Measurements from ENCODE around the gene SUMO3. TPM values are rescaled to one million over a fixed set of nuclear protein-coding genes. Genes with fewer than 3 reads are reported as not detected.

Gene SUMO3
- total RNA-seq, 2 experiments from 2014 or later = 98.8 to 102 TPM

GRCh38 chr21:44767834-44768831 is 49.7 kb downstream of the SUMO3 start:
- H3K27ac Mint-ChIP-seq = peak overlapping the region; percentile 49
- peaks cover 29% of the 10 kb centered on the region for H3K4me1 Mint-ChIP-seq (ENCODE audit: low read depth)
- no peaks in the 10 kb centered on the region for H3K9me3 Mint-ChIP-seq (ENCODE audit: insufficient read depth)
- ATAC-seq (no peak), DNase-seq (no peak)
- H3K36me3 Mint-ChIP-seq (ENCODE audit: low read depth) = peaks cover 29% of the 10 kb centered on the region
- H3K4me3 Mint-ChIP-seq = no peak overlapping the region
- ChIA-PET POLR2A (no interaction called here), CTCF (interaction anchor here (3.9 kb wide), 1 partner anchor 26 kb away, joined by 20 read pairs; no protein-coding TSS in a partner anchor)
- no peaks in the 10 kb centered on the region for H3K27me3 Mint-ChIP-seq (ENCODE audit: low read depth)

GRCh38 chr21:44766818-44767354 is 51.0 kb downstream of the SUMO3 start:
- ATAC-seq = no peak
- DNase-seq = no peak
- Mint-ChIP-seq H3K27ac (peak overlapping the region; percentile 92), H3K9me3 (ENCODE audit: insufficient read depth) (no peaks in the 10 kb centered on the region), H3K27me3 (ENCODE audit: low read depth) (no peaks in the 10 kb centered on the region), H3K36me3 (ENCODE audit: low read depth) (peaks cover 21% of the 10 kb centered on the region), H3K4me1 (ENCODE audit: low read depth) (peaks cover 29% of the 10 kb centered on the region), H3K4me3 (no peak overlapping the region)
- ChIA-PET CTCF (interaction anchor here (3.9 kb wide), 1 partner anchor 27 kb away, joined by 20 read pairs; no protein-coding TSS in a partner anchor), POLR2A (interaction anchor here (1.0 kb wide), 1 partner anchor 17 kb away, joined by 3 read pairs; no protein-coding TSS in a partner anchor)

GRCh38 chr21:44766014-44766817 is 51.6 kb downstream of the SUMO3 start:
- CTCF ChIA-PET = interaction anchor here (1.1 to 3.9 kb wide), 4 partner anchors 24 to 256 kb away, joined by 3 to 20 read pairs (median 6); no protein-coding TSS in a partner anchor
- no peak for DNase-seq
- Mint-ChIP-seq H3K27me3 (ENCODE audit: low read depth) (no peaks in the 10 kb centered on the region), H3K4me1 (ENCODE audit: low read depth) (peaks cover 29% of the 10 kb centered on the region), H3K9me3 (ENCODE audit: insufficient read depth) (no peaks in the 10 kb centered on the region), H3K4me3 (peak overlapping the region; percentile 63), H3K27ac (peak overlapping the region; percentile 92), H3K36me3 (ENCODE audit: low read depth) (peaks cover 18% of the 10 kb centered on the region)
- POLR2A ChIA-PET = interaction anchor here (1.0 kb wide), 1 partner anchor 18 kb away, joined by 3 read pairs; no protein-coding TSS in a partner anchor
- ATAC-seq = no peak

GRCh38 chr21:44765231-44766013 is 52.4 kb downstream of the SUMO3 start:
- Mint-ChIP-seq H3K4me1 (ENCODE audit: low read depth) (peaks cover 29% of the 10 kb centered on the region), H3K9me3 (ENCODE audit: insufficient read depth) (no peaks in the 10 kb centered on the region), H3K27me3 (ENCODE audit: low read depth) (no peaks in the 10 kb centered on the region), H3K4me3 (peak overlapping the region; percentile 63), H3K36me3 (ENCODE audit: low read depth) (peaks cover 12% of the 10 kb centered on the region), H3K27ac (peak overlapping the region; percentile 92)
- ATAC-seq = peak; percentile 87
- POLR2A ChIA-PET = no interaction called here
- CTCF ChIA-PET = interaction anchor here (0.7 to 3.9 kb wide), 7 partner anchors 9 to 255 kb away, joined by 3 to 20 read pairs (median 4); no protein-coding TSS in a partner anchor
- peak; percentile 75 for DNase-seq

- ATAC-seq = peak; percentile 27
These were observed 53.3 kb downstream of the SUMO3 start for GRCh38 chr21:44764319-44765230.

GRCh38 chr21:44763451-44764318 is 54.2 kb downstream of the SUMO3 start:
- H3K4me3 Mint-ChIP-seq = no peak overlapping the region
- H3K27me3 Mint-ChIP-seq (ENCODE audit: low read depth) = no peaks in the 10 kb centered on the region
- CTCF ChIA-PET = interaction anchor here (1.9 kb wide), 1 partner anchor 21 kb away, joined by 5 read pairs; no protein-coding TSS in a partner anchor
- H3K27ac Mint-ChIP-seq = no peak overlapping the region
- peaks cover 5% of the 10 kb centered on the region for H3K36me3 Mint-ChIP-seq (ENCODE audit: low read depth)
- no peaks in the 10 kb centered on the region for H3K9me3 Mint-ChIP-seq (ENCODE audit: insufficient read depth)
- no peak for DNase-seq
- POLR2A ChIA-PET = no interaction called here
- peaks cover 29% of the 10 kb centered on the region for H3K4me1 Mint-ChIP-seq (ENCODE audit: low read depth)
- ATAC-seq = no peak

More at GRCh38 chr21:44764319-44765230, 53.3 kb downstream of the SUMO3 start:
- Mint-ChIP-seq H3K27ac (peak overlapping the region; percentile 92), H3K4me1 (ENCODE audit: low read depth) (peaks cover 29% of the 10 kb centered on the region), H3K9me3 (ENCODE audit: insufficient read depth) (no peaks in the 10 kb centered on the region), H3K4me3 (no peak overlapping the region), H3K27me3 (ENCODE audit: low read depth) (no peaks in the 10 kb centered on the region), H3K36me3 (ENCODE audit: low read depth) (peaks cover 9% of the 10 kb centered on the region)
- no peak for DNase-seq
- ChIA-PET CTCF (interaction anchor here (0.7 to 3.9 kb wide), 7 partner anchors 10 to 254 kb away, joined by 3 to 20 read pairs (median 4); no protein-coding TSS in a partner anchor), POLR2A (no interaction called here)

- Mint-ChIP-seq H3K27me3 (ENCODE audit: low read depth) (no peaks in the 10 kb centered on the region), H3K4me3 (no peak overlapping the region), H3K4me1 (ENCODE audit: low read depth) (peaks cover 29% of the 10 kb centered on the region), H3K27ac (no peak overlapping the region), H3K36me3 (ENCODE audit: low read depth) (peaks cover 2% of the 10 kb centered on the region), H3K9me3 (ENCODE audit: insufficient read depth) (no peaks in the 10 kb centered on the region)
- DNase-seq = no peak
- no peak for ATAC-seq
- ChIA-PET CTCF (interaction anchor here (1.3 to 1.4 kb wide), 2 partner anchors 9 to 30 kb away, joined by 3 to 4 read pairs; no protein-coding TSS in a partner anchor), POLR2A (no interaction called here)
These were observed 54.8 kb downstream of the SUMO3 start for GRCh38 chr21:44763050-44763378.

- DNase-seq = no peak
- no peak overlapping the region for H3K27ac Mint-ChIP-seq
- H3K27me3 Mint-ChIP-seq (ENCODE audit: low read depth) = no peaks in the 10 kb centered on the region
- POLR2A ChIA-PET = no interaction called here
- CTCF ChIA-PET = interaction anchor here (0.9 to 1.4 kb wide), 4 partner anchors 9 to 248 kb away, joined by 3 to 4 read pairs (median 3); no protein-coding TSS in a partner anchor
- ATAC-seq = no peak
- no peaks in the 10 kb centered on the region for H3K9me3 Mint-ChIP-seq (ENCODE audit: insufficient read depth)
- H3K36me3 Mint-ChIP-seq (ENCODE audit: low read depth) = peaks cover 2% of the 10 kb centered on the region
- peaks cover 29% of the 10 kb centered on the region for H3K4me1 Mint-ChIP-seq (ENCODE audit: low read depth)
- no peak overlapping the region for H3K4me3 Mint-ChIP-seq
These were observed 55.4 kb downstream of the SUMO3 start for GRCh38 chr21:44762221-44763049.

GRCh38 chr21:44761747-44762208 is 56.1 kb downstream of the SUMO3 start:
- POLR2A ChIA-PET = no interaction called here
- no peak for ATAC-seq

More at GRCh38 chr21:44761747-44762208, 56.1 kb downstream of the SUMO3 start:
- no peaks in the 10 kb centered on the region for H3K27me3 Mint-ChIP-seq (ENCODE audit: low read depth)
- H3K4me3 Mint-ChIP-seq = no peak overlapping the region
- no peaks in the 10 kb centered on the region for H3K9me3 Mint-ChIP-seq (ENCODE audit: insufficient read depth)
- peaks cover 2% of the 10 kb centered on the region for H3K36me3 Mint-ChIP-seq (ENCODE audit: low read depth)
- peaks cover 24% of the 10 kb centered on the region for H3K4me1 Mint-ChIP-seq (ENCODE audit: low read depth)
- no peak for DNase-seq
- H3K27ac Mint-ChIP-seq = no peak overlapping the region
- CTCF ChIA-PET = interaction anchor here (0.9 to 1.4 kb wide), 4 partner anchors 8 to 248 kb away, joined by 3 to 4 read pairs (median 3); no protein-coding TSS in a partner anchor

Measured in activated CD8-positive, alpha-beta T cell treated with anti-CD3 and anti-CD28 coated beads, Interleukin-2, amount 10 ng/mL, durations not matched to agents 7 days and 5 days (primary cell).